Measurements from ENCODE around the gene PIK3C2G.
"Not testable (repeated sequence)": the region's sequence is repeated elsewhere in the genome, so short reads cannot be mapped to it uniquely, and the experiment has no call there.

PIK3C2G gene

GRCh38 chr12:18261273-18261672 is at the start of gene PIK3C2G:
PIK3C2G (plus strand) TSS chr12:18261518; CDS start chr12:18282082, 20,564 bp downstream.
- in situ Hi-C loops (cut with HindIII; ENCODE audit: low sequenced_read_pairs): no loop called here

DNA sequence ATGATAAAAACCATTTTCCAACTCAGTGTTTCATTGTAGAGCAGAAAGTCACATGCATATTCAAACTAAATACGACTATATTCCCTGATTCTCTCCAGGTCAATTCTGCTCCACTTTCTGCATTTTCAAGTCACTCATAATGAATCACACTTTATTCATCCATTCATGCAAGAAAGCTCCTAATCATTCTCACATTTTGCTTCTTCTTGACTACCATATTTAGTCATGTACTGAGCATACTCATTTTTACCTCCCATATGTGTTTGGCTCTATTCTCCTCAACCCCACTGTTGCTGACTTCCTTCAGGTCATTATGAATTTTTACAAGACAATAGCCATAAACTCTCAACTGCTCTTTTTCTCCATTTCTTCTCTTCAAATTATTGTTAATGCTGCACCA is 43.4 kb upstream of the PIK3C2G start:
- in situ Hi-C loops (cut with HindIII; ENCODE audit: low sequenced_read_pairs): no loop called here

- in situ Hi-C loops (cut with HindIII; ENCODE audit: low sequenced_read_pairs): no loop called here
These were observed 39.6 kb upstream of the PIK3C2G start for GRCh38 chr12:18221726-18222125.

- in situ Hi-C loops (cut with HindIII; ENCODE audit: low sequenced_read_pairs): no loop called here
These were observed 38.6 kb upstream of the PIK3C2G start for GRCh38 chr12:18222699-18223098.

- in situ Hi-C loops (cut with HindIII; ENCODE audit: low sequenced_read_pairs): no loop called here
These were observed 36.6 kb upstream of the PIK3C2G start for GRCh38 chr12:18224745-18225144.

GRCh38 chr12:18239526-18239925 is 21.8 kb upstream of the PIK3C2G start:
- in situ Hi-C loops (cut with HindIII; ENCODE audit: low sequenced_read_pairs): no loop called here

- in situ Hi-C loops (cut with HindIII; ENCODE audit: low sequenced_read_pairs): no loop called here
These were observed 18.8 kb upstream of the PIK3C2G start for GRCh38 chr12:18242380-18243089.

- in situ Hi-C loops (cut with HindIII; ENCODE audit: low sequenced_read_pairs): no loop called here
These were observed 18.1 kb upstream of the PIK3C2G start for GRCh38 chr12:18243238-18243637.

- in situ Hi-C loops (cut with HindIII; ENCODE audit: low sequenced_read_pairs): no loop called here
These were observed 15.3 kb upstream of the PIK3C2G start for GRCh38 chr12:18246066-18246465.

DNA sequence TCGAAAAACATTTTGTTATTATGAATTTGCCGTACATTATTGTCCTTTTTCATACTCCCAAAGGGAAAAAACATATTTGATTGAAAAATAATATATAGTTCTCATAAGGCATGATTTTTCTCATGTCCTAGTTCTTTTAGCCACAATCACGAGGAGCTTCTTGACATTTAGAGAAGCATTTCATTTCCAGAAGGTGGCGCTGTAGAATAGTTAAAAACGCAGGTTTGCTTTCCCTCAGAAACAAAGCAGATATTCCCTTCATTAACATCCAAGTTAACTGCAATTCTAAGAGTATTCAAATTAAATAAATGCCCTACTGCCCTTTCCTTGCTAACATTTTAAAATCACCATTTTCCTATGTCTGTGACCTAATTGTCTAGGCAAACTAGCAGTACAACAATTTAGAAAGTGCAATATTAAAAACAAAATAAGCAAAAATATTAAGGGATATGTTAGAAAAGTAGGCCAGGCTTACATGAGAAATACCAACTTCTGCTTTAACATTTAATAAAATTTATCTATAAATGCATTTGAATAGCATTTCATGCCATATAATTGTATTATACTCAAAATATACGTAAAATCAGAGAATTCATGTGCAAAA is 10.9 kb upstream of the PIK3C2G start:
- in situ Hi-C loops (cut with HindIII; ENCODE audit: low sequenced_read_pairs): no loop called here

- in situ Hi-C loops (cut with HindIII; ENCODE audit: low sequenced_read_pairs): no loop called here
These were observed 7.2 kb upstream of the PIK3C2G start for GRCh38 chr12:18254081-18254480.

GRCh38 chr12:18255004-18255403 is 6.3 kb upstream of the PIK3C2G start:
- in situ Hi-C loops (cut with HindIII; ENCODE audit: low sequenced_read_pairs): not testable (repeated sequence)

DNA sequence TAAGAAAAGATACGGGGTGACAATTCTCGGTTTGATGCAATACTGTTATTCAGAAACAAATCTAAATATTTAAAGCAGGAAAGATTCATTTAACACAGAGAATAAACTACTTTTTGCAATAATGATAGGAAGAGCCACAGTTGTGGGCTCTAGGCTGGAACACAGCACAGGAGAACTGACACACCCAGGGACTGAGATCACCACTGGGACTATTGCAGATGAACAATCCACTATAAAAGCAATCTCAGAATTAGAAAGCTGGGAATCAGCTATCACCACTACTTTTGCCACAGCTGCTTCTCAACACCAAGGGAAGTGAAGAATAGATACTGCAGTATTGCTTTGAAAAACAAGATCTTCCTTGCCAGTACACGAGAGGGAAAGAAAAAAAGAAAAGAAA is 4.1 kb upstream of the PIK3C2G start:
- in situ Hi-C loops (cut with HindIII; ENCODE audit: low sequenced_read_pairs): no loop called here

- in situ Hi-C loops (cut with HindIII; ENCODE audit: low sequenced_read_pairs): no loop called here
These were observed 2.4 kb upstream of the PIK3C2G start for GRCh38 chr12:18258929-18259328.

- in situ Hi-C loops (cut with HindIII; ENCODE audit: low sequenced_read_pairs): no loop called here
These were observed 1.2 kb upstream of the PIK3C2G start for GRCh38 chr12:18259906-18260682.

GRCh38 chr12:18261906-18262305 is 588 bp downstream of the PIK3C2G start:
- in situ Hi-C loops (cut with HindIII; ENCODE audit: low sequenced_read_pairs): no loop called here

GRCh38 chr12:18262514-18262913 is 1.2 kb downstream of the PIK3C2G start:
- in situ Hi-C loops (cut with HindIII; ENCODE audit: low sequenced_read_pairs): no loop called here

GRCh38 chr12:18264581-18265075 is 3.3 kb downstream of the PIK3C2G start:
- in situ Hi-C loops (cut with HindIII; ENCODE audit: low sequenced_read_pairs): no loop called here

- in situ Hi-C loops (cut with HindIII; ENCODE audit: low sequenced_read_pairs): no loop called here
These were observed 6.2 kb downstream of the PIK3C2G start for GRCh38 chr12:18267427-18268099.

DNA sequence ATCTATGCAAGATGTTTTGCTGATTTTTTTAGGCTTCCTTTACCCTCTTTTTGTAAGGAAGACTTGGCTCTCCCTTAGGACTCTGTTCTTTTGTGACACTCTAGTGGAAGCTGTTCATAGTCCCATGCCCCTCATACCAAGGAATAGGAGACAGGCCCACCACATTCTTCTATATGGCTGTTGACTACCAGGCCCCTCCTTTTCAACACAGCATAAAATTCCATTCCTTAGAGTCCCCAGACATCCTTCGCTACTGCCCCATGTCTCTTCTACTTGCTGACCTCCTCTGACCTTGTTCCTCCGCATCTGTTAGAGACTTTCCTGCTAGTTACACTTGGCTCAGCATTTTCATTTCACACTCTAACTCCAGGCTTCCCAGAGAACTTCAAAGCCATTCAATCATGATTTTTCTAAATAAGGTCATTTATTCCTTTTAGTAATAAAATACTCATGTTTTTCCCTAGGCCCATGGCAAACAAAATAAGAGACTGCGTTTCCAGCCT is 9.7 kb downstream of the PIK3C2G start:
- in situ Hi-C loops (cut with HindIII; ENCODE audit: low sequenced_read_pairs): no loop called here

DNA sequence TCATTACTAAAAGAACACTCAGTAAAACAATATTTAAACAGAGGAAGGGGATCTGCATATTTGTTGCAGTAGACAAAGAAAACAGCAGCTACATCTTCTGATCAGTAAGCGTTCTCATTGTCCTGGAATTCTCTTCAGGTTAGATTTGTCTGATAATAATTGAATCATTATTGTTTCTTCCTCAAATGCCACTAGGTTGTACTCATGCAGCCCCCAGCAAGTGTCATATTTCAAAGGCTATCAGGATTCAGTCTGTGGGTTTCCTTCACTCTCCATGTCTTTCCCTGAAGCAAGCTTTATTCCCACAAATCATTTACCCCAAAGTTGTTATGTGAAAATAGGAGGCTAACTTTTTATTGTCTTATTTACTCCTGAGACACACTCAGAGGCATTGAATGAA is 14.7 kb downstream of the PIK3C2G start:
- in situ Hi-C loops (cut with HindIII; ENCODE audit: low sequenced_read_pairs): no loop called here
